Measurements from ENCODE around the gene TCF20. TPM values are rescaled to one million over a fixed set of nuclear protein-coding genes. Genes with fewer than 3 reads are reported as not detected.

The TCF20 gene
- polyA plus RNA-seq, 3 donors from 2014 or later: 0.12 to 2.4 (median 1.4) TPM

Other genes starting within 250 kb of the TCF20 start
- gene NAGA, start 199.8 kb downstream of the TCF20 start, polyA plus RNA-seq: 10 to 100 TPM; 17.5 to 30.5 (median 24.4) TPM
- 1 to 10 TPM in 2 of 3 donors, under 1 TPM in 1; 0.78 to 2.1 (median 1.2) TPM for gene PHETA2, start 196.4 kb downstream of the TCF20 start, polyA plus RNA-seq
- 100 to 1,000 TPM; 158 to 284 (median 174) TPM for gene SMDT1, start 191.0 kb downstream of the TCF20 start, polyA plus RNA-seq
- gene NDUFA6, start 179.9 kb downstream of the TCF20 start, polyA plus RNA-seq: 100 to 1,000 TPM; 148 to 227 (median 214) TPM
- gene CYP2D6, start 139.8 kb downstream of the TCF20 start, polyA plus RNA-seq: not detected
- under 1 TPM in 2 of 3 donors, not detected in 1; 0.13 to 0.30 TPM for gene NFAM1, start 161.8 kb upstream of the TCF20 start, polyA plus RNA-seq
- 10 to 100 TPM; 54.3 to 78.2 (median 62.3) TPM for gene RRP7A, start 249.1 kb upstream of the TCF20 start, polyA plus RNA-seq